MM.1S (cell line): ENCODE results near the gene TMEFF2.

Experiments used
- DNase-seq: peaks from one replicate; pipeline ENCODE4 v3.0.0-alpha.2; 2015
- H2AFZ ChIP-seq: fragments of 300-600 bp; sonication (generic); 2 replicates; pipeline ENCODE4 v1.6.0; 2016; ENCODE audit warnings: antibody characterized with exemption, low read length
- H3F3A ChIP-seq: fragments of 300-600 bp; sonication (generic); 2 replicates; pipeline ENCODE4 v1.6.1; 2016; ENCODE audit warnings: mild to moderate bottlenecking, antibody characterized with exemption, low read length, moderate library complexity, mixed read lengths; ENCODE audit not compliant: insufficient read depth
- H3K27ac ChIP-seq: fragments of 300-600 bp; sonication (generic); 2 replicates; pipeline ENCODE4 v1.5.1; 2016; ENCODE audit warnings: mild to moderate bottlenecking, low read length
- H3K27me3 ChIP-seq: fragments of 300-600 bp; sonication (generic); replicated peaks from 2 replicates; pipeline ENCODE4 v1.6.0; 2016; ENCODE audit warnings: low read length; ENCODE audit not compliant: insufficient read depth
- H3K36me3 ChIP-seq: fragments of 300-600 bp; sonication (generic); replicated peaks from 2 replicates; pipeline ENCODE4 v1.6.1; 2016; ENCODE audit warnings: mild to moderate bottlenecking, low read length, mixed read lengths; ENCODE audit not compliant: insufficient read depth
- H3K4me1 ChIP-seq: fragments of 300-600 bp; sonication (generic); 2 replicates; pipeline ENCODE4 v1.6.1; 2016; ENCODE audit warnings: low read length, mixed read lengths
- H3K4me2 ChIP-seq: fragments of 300-600 bp; sonication (generic); 2 replicates; pipeline ENCODE4 v1.6.0; 2016; ENCODE audit warnings: low read depth, low read length
- H3K4me3 ChIP-seq: fragments of 300-600 bp; sonication (generic); 2 replicates; pipeline ENCODE4 v1.5.1; 2016; ENCODE audit warnings: low read length, mixed read lengths
- H3K79me2 ChIP-seq: fragments of 300-600 bp; sonication (generic); 2 replicates; pipeline ENCODE4 v1.6.1; 2016; ENCODE audit warnings: mixed run types, low read length, mixed read lengths
- H3K9ac ChIP-seq: fragments of 300-600 bp; sonication (generic); 2 replicates; pipeline ENCODE4 v1.6.1; 2016; ENCODE audit warnings: low read length, mixed read lengths
- H3K9me2 ChIP-seq: fragments of 300-600 bp; sonication (generic); replicated peaks from 2 replicates; pipeline ENCODE4 v1.6.1; 2016; ENCODE audit warnings: mild to moderate bottlenecking, low read length, mixed read lengths; ENCODE audit not compliant: insufficient read depth
- H3K9me3 ChIP-seq: fragments of 300-600 bp; sonication (generic); replicated peaks from 2 replicates; pipeline ENCODE4 v1.6.1; 2016; ENCODE audit warnings: mild to moderate bottlenecking, low read length, mixed read lengths; ENCODE audit not compliant: insufficient read depth
- H4K20me1 ChIP-seq: fragments of 300-600 bp; sonication (generic); 2 replicates; pipeline ENCODE4 v1.6.1; 2016; ENCODE audit warnings: mild to moderate bottlenecking, low read length, moderate library complexity, mixed read lengths; ENCODE audit not compliant: insufficient read depth
- EZH2 ChIP-seq: fragments of 300-600 bp; sonication (generic); optimal IDR thresholded peaks from 2 replicates; pipeline ENCODE3; 2017; ENCODE audit warnings: low read depth, mild to moderate bottlenecking, antibody characterized with exemption, low read length, mixed read lengths
- EZH2phosphoT487 ChIP-seq: fragments of 300-600 bp; sonication (generic); IDR thresholded peaks from 2 replicates; pipeline ENCODE4 v1.6.1; 2018; ENCODE audit warnings: antibody characterized with exemption, low read length
- TF ChIP-seq, protein P1 (sequence below): fragments of 300-600 bp; sonication (generic); IDR thresholded peaks from 2 replicates; pipeline ENCODE4 v1.5.1; 2016; ENCODE audit warnings: antibody characterized with exemption, low read length, mixed read lengths

The TMEFF2 gene

DNA sequence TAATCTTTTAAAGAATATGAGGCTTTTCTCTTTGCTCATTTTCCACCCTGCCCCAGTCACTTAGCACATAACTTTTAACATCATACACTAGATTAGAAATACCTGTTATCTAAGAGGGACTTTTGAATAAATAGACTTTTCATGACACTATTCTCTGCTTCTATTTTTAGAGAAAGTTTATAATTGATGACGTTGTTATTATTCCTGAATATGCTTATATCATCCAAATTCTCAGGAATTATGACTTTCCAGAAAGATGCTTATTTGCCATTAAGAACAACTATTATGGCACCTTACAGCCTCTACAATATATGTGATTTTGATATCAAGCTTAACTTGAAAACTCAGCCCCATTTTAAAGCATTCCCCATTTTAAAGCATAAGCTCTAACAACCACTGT lies 11.4 kb downstream of the TMEFF2 start:
- Histone ChIP-seq H3K36me3 (no peaks in the 10 kb centered on the region), H3K9me2 (no peaks in the 10 kb centered on the region), H3F3A (no peaks in the 10 kb centered on the region), H3K4me3 (no peak overlapping the region), H3K4me2 (no peak overlapping the region), H3K79me2 (no peaks in the 10 kb centered on the region), H3K9ac (no peak overlapping the region), H3K4me1 (no peaks in the 10 kb centered on the region), H3K9me3 (no peaks in the 10 kb centered on the region), H3K27ac (no peak overlapping the region), H4K20me1 (no peaks in the 10 kb centered on the region), H2AFZ (no peak overlapping the region), H3K27me3 (no peaks in the 10 kb centered on the region)
- TF ChIP-seq, protein P1, sequence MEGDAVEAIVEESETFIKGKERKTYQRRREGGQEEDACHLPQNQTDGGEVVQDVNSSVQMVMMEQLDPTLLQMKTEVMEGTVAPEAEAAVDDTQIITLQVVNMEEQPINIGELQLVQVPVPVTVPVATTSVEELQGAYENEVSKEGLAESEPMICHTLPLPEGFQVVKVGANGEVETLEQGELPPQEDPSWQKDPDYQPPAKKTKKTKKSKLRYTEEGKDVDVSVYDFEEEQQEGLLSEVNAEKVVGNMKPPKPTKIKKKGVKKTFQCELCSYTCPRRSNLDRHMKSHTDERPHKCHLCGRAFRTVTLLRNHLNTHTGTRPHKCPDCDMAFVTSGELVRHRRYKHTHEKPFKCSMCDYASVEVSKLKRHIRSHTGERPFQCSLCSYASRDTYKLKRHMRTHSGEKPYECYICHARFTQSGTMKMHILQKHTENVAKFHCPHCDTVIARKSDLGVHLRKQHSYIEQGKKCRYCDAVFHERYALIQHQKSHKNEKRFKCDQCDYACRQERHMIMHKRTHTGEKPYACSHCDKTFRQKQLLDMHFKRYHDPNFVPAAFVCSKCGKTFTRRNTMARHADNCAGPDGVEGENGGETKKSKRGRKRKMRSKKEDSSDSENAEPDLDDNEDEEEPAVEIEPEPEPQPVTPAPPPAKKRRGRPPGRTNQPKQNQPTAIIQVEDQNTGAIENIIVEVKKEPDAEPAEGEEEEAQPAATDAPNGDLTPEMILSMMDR: no peak
- TF ChIP-seq EZH2phosphoT487 (no peak), EZH2 (no peak)
- no peak for DNase-seq

DNA sequence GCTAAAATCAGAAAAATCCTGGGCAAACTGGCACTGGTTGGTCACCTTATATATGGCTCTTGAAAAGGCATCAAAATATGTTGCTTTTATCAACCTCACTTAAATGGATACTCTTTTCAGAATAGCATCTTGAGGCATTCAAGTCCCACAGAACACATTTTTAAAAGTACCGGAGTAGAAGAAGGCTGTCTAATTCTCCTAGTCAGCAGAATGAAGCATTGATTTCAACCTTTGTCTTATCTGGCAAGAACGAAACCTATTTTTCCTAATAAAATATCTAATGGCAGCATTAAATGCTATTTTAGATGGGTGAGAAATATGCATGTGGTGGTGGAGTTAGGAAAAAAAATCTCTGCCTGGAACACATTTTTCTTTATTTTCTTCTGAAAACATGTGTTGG lies 27.8 kb downstream of the TMEFF2 start:
- no peak overlapping the region for H3K27ac ChIP-seq
- H3K4me1 ChIP-seq: peaks cover 4% of the 10 kb centered on the region; the same call in 1 of the 2 replicates
- no peak overlapping the region for H3K9ac ChIP-seq
- no peaks in the 10 kb centered on the region for H3K27me3 ChIP-seq
- H3K4me3 ChIP-seq: no peak overlapping the region
- TF ChIP-seq EZH2phosphoT487 (no peak), EZH2 (no peak)
- TF ChIP-seq, protein P1: no peak
- no peak overlapping the region for H3K4me2 ChIP-seq
- no peaks in the 10 kb centered on the region for H3K36me3 ChIP-seq
- no peaks in the 10 kb centered on the region for H3K9me3 ChIP-seq
- H4K20me1 ChIP-seq: no peaks in the 10 kb centered on the region
- DNase-seq: no peak
- H3K79me2 ChIP-seq: no peaks in the 10 kb centered on the region
- no peak overlapping the region for H2AFZ ChIP-seq
- no peaks in the 10 kb centered on the region for H3F3A ChIP-seq
- H3K9me2 ChIP-seq: no peaks in the 10 kb centered on the region

DNA sequence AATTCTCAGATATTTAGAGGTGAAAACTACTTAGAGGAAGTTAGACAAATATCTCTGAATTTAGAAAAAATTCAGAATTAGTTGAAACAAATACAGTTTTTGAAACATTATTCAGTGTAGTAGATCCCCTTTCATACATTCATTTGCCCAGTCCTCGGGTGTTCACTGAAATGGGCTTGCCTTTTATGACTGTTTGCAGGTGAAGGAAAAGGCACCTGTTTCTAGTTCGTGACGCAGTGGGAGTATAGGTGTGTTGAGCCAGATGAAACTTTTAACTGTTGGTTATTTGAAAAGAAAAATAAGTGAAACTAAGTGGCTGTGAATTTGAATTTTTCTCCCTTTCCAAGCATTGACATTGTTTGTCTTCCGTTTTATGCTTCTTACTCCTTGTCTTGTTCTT lies 28.9 kb downstream of the TMEFF2 start:
- Histone ChIP-seq H3K27ac (no peak overlapping the region), H3K27me3 (no peaks in the 10 kb centered on the region), H2AFZ (no peak overlapping the region), H4K20me1 (no peaks in the 10 kb centered on the region), H3F3A (no peaks in the 10 kb centered on the region), H3K36me3 (no peaks in the 10 kb centered on the region), H3K4me2 (no peak overlapping the region), H3K9me3 (no peaks in the 10 kb centered on the region), H3K4me1 (peaks cover 9% of the 10 kb centered on the region; the same call in 1 of the 2 replicates), H3K4me3 (no peak overlapping the region), H3K9ac (no peak overlapping the region), H3K9me2 (no peaks in the 10 kb centered on the region), H3K79me2 (no peaks in the 10 kb centered on the region)
- no peak for DNase-seq
- TF ChIP-seq, protein P1: no peak
- TF ChIP-seq EZH2phosphoT487 (no peak), EZH2 (no peak)
